AG10803 (cell line): ENCODE results near the gene PIGK.
"Not testable (repeated sequence)": the region's sequence is repeated elsewhere in the genome, so short reads cannot be mapped to it uniquely, and the experiment has no call there.

Experiments
- DNase-seq: peaks from one replicate; pipeline ENCODE4 v3.0.0; 2010; ENCODE audit warnings: low read depth
- H3K4me3 ChIP-seq: 2 replicates; pipeline ENCODE4 v1.5.1; 2011; ENCODE audit warnings: mild to moderate bottlenecking, low read length, control low read depth
- CTCF ChIP-seq: conservative IDR thresholded peaks from 2 replicates; pipeline ENCODE4 v1.5.1; 2011; ENCODE audit warnings: mild to moderate bottlenecking, low read length, control low read depth, inconsistent platforms

PIGK gene

GRCh38 chr1:77200293-77200692, 18.9 kb downstream of the PIGK start:
- no peak overlapping the region for H3K4me3 ChIP-seq
- no peak for TF ChIP-seq CTCF
- DNase-seq, result no peak

GRCh38 chr1:77197351-77197750, 21.9 kb downstream of the PIGK start:
- no peak for TF ChIP-seq CTCF
- no peak for DNase-seq

GRCh38 chr1:77193951-77194350, 25.3 kb downstream of the PIGK start:
- TF ChIP-seq CTCF, result no peak
- H3K4me3 ChIP-seq, result no peak overlapping the region
- peak; percentile 3 for DNase-seq

More at GRCh38 chr1:77197351-77197750, 21.9 kb downstream of the PIGK start:
- H3K4me3 ChIP-seq, result no peak overlapping the region

GRCh38 chr1:77188770-77189169, 30.5 kb downstream of the PIGK start:
- TF ChIP-seq CTCF, result no peak
- no peak for DNase-seq
- no peak overlapping the region for H3K4me3 ChIP-seq

- not testable (repeated sequence) for H3K4me3 ChIP-seq, DNase-seq
Measured at GRCh38 chr1:77186907-77187306, 32.3 kb downstream of the PIGK start.

GRCh38 chr1:77182083-77182482, 37.1 kb downstream of the PIGK start:
- no peak for DNase-seq
- H3K4me3 ChIP-seq, result no peak overlapping the region
- TF ChIP-seq CTCF, result no peak

- DNase-seq, result no peak
- H3K4me3 ChIP-seq, result no peak overlapping the region
- TF ChIP-seq CTCF, result no peak
Measured at GRCh38 chr1:77179632-77180031, 39.6 kb downstream of the PIGK start.

- no peak for TF ChIP-seq CTCF
- no peak for DNase-seq
- H3K4me3 ChIP-seq, result no peak overlapping the region
Measured at GRCh38 chr1:77175230-77175844, 43.9 kb downstream of the PIGK start.
